GM10266 (cell line): Measurements from ENCODE around the gene LRRC37A3.
A peak's percentile ranks its signal among the peaks of the same experiment; 100 is the strongest.
"Not testable (repeated sequence)": the region's sequence is repeated elsewhere in the genome, so short reads cannot be mapped to it uniquely, and the experiment has no call there.

Experiments
- DNase-seq: peaks from one replicate; pipeline ENCODE4 v3.0.0; 2012; ENCODE audit errors: extremely low spot score
- TF ChIP-seq, protein P1 (sequence below): IDR thresholded peaks from 2 replicates; pipeline ENCODE4 v1.5.1; 2012; ENCODE audit warnings: mild to moderate bottlenecking, low read depth; ENCODE audit not compliant: control insufficient read depth, insufficient read depth; ENCODE audit errors: missing control alignments

LRRC37A3 gene

DNA sequence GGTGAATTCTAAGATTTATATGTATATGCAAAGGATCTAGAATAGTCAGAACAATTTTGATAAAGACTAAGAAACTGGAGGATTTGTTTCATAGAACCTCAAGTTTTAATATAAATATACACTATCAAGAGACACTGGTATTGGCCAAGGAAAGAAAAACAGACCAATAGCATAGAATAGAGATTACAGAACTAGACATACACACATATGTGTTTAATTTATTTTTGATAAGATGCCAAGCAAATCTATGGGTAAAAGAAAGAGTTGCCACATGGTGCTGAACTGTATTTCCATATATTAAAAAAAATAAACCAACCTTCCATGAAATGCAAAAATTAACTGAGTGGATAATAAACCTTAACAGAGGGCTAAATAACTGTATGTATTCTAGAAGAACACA is 27.9 kb upstream of the LRRC37A3 start:
- no peak for DNase-seq
- TF ChIP-seq, protein P1, sequence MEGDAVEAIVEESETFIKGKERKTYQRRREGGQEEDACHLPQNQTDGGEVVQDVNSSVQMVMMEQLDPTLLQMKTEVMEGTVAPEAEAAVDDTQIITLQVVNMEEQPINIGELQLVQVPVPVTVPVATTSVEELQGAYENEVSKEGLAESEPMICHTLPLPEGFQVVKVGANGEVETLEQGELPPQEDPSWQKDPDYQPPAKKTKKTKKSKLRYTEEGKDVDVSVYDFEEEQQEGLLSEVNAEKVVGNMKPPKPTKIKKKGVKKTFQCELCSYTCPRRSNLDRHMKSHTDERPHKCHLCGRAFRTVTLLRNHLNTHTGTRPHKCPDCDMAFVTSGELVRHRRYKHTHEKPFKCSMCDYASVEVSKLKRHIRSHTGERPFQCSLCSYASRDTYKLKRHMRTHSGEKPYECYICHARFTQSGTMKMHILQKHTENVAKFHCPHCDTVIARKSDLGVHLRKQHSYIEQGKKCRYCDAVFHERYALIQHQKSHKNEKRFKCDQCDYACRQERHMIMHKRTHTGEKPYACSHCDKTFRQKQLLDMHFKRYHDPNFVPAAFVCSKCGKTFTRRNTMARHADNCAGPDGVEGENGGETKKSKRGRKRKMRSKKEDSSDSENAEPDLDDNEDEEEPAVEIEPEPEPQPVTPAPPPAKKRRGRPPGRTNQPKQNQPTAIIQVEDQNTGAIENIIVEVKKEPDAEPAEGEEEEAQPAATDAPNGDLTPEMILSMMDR: no peak

DNA sequence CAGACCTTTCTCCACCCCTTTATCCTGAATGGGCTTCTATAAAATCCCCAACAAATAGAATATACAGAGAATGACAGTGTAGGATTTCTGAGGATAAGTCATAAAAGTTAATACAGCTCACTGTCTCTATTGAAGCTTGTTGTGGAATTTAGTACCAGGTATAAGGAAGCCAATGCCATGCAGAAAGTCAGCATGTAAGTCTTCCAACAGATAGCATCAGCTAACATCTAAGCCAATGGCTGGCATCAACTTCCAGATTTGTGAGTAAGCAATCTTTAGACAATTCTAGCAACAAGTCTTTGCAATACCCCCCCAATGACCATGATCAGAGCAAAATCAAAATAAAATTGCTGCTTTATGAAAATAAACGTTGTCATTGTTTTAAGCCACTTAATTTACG is 22.5 kb upstream of the LRRC37A3 start:
- TF ChIP-seq, protein P1: no peak
- DNase-seq: no peak

DNA sequence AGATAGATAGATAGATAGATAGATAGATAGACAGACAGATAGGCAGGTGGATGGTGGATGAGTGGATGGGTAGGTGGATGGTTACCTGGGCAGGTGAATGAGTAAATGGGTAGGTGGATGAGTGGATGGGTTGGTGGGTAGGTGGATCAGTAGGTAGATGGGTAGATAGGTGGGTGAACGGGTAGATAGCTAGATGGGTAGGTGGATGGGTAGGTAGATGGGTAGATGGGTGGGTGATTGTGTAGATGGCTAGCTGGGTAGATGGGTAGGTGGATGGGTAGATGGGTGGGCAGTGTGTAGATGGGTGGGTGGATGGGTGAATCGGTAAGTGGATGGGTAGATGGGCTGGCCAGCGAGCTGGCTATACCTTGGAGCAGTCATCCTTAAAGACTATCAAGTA is 21.8 kb upstream of the LRRC37A3 start:
- DNase-seq: no peak
- TF ChIP-seq, protein P1: no peak

DNA sequence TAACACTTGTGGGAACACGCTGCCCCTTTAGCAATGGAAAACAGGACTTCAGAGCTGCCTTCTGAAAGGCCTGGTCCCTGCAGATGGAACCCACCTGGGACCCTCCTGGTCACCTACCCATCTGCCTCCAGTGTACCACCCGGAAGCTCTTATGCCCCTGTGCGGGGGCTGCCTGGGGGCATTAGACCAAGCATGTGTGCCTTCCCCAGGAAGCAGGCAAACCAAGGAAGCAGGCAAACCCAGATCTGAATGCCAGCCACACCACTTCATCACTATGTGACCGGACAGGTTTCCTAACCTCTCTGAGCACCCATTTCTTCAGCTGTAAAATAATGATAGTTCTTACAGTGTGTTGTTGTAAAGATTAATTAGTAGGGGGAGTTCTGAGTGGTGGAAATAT is 20.8 kb upstream of the LRRC37A3 start:
- TF ChIP-seq, protein P1: no peak
- no peak for DNase-seq

DNA sequence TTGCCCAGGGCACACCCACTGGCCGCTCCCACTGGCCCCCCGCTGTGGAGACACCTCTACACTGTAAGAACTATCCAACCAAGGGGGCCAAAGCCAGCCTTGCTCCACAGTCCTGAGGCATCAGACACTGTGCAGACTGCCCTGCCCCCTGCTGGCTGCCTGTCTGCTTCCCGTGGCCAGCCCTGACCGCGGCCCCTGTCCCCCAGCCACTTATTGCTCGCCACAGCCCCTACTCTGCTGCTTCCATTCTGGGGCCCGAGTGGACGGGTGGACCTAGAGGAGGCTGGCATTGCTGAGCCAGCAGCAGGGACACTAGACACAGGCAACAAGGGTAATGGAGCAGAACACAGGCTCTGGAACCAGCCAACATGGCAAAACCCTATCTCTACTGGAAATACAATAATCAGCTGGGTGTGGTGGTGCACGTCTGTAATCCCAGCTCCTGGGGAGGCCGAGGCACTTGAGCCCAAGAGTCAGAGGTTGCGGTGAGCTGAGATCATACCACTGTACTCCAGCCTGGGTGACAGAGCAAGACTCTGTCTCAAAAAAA is 19.7 kb upstream of the LRRC37A3 start:
- TF ChIP-seq, protein P1: peak; percentile 88
- peak; percentile 48 for DNase-seq

DNA sequence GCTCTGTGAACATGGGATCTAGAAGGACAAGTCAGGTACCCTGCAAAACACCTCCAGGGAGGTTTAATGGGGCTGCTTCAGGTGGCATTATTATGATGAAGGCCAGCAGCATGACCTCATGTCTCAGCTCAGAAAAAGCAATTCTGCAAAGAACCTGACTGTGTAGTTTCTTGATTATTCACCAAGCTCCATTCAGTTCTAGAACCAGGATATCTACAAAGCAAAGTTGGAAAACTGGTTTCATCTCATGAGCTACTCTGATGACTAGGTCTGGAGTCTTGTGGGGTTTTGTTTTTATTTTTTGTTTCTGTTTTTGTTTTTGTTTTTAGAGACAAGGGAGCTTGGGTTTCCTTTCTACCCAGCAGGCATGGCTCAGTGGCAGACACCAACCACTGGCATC is 19.0 kb upstream of the LRRC37A3 start:
- TF ChIP-seq, protein P1: no peak
- DNase-seq: no peak

DNA sequence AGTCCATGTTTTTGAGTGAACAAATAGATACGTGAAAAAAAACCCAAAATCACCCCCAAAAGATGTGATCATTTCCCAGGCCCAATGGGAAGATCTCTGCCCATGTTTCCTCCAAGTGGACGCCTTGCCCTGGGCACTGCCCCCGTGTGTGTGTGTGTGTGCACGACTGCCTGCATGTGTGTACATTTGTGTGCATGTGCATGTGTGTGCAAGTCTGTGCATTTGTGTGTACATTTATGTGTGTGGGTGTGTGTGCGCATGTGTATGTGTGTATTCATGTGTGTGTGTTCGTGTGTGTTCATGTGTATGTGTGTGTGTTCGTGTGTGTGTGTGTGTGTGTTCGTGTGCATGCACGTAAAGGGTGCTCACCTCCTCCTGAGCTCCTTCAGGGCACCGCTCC is 16.8 kb upstream of the LRRC37A3 start:
- no peak for DNase-seq
- TF ChIP-seq, protein P1: no peak

DNA sequence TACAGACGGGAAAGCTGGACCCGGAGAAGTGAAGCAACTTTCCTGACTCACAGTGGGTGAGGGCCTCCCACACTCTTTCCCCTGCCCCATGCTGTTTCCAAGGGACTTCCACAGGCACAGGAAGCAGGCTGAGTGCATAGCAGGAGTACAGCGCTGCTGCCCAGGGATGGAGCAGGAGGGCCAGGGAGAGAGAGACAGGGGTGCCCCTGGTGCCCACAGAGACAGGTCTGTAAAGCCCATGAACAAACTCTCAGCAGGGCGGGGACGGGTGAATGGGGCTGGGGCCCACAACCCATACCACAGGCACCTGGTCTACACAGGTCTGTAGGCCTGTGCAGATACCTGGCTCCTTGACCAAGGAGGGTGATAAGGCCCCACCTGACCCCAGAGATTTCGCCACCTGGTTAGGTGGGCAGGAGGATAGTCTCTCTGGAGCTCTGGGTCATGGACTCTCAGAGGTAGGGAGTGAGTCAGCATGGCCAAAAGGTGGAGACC is 15.1 kb upstream of the LRRC37A3 start:
- DNase-seq: not testable (repeated sequence)

DNA sequence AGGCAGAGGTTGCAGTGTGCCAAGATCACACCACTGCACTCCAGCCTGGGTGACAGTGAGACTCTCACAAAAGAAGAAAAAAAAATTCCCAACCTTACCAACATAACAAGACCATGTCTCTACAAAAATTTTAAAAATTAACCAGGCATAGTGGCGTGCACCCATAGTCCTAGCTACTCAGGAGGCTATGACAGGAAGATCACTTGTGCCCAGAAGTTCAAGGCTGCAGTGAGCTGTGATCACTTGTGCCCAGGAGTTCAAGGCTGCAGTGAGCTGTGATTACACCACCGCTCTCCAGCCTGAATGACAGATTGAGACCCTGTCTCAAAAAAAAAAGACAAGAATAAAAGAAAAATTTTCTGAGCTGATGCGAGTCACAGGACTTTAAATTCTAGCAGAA is 13.6 kb upstream of the LRRC37A3 start:
- DNase-seq: not testable (repeated sequence)

DNA sequence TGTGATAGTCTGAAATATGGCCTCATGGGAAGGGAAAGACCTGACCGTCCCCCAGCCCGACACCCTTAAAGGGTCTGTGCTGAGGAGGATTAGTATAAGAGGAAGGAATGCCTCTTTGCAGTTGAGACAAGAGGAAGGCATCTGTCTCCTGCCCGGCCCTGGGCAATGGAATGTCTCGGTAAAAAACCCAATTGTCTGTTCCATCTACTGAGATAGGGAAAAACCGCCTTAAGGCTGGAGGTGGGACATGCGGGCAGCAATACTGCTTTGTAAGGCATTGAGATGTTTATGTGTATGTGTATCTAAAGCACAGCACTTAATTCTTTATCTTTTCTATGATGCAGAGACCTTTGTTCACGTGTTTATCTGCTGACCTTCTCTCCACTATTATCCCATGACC is 11.1 kb upstream of the LRRC37A3 start:
- DNase-seq: not testable (repeated sequence)

DNA sequence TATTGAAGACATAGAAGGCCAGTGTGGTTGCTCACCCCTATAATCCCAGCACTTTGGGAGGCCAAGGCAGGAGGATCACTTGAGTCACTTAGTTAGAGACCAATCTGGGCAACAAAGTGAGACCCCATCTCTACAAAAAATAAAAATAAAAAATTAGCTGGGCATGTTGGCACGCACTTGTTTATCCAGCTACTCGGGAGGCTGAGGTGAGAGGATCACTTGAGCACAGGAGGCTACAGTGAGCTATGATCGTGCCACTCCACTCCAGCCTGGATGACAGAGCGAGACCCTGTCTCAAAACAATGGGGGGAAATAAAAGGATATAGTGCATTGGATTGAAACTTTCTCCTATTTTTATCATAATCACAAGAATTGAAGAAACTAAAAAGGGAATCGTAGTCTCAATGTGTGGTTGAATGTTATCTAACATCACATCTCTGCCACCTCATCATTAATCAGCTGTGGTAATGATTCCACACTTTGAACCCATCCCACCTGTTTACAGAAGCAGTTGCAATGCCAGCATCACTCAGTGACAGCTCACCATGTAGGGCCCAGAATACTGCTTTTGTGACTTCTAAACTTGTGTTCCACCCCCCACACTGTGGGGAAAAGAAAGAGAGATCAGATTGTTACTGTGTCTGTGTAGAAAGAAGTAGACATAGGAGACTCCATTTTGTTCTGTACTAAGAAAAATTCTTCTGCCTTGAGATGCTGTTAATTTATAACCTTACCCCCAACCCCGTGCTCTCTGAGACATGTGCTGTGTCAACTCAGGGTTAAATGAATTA is 10.3 kb upstream of the LRRC37A3 start:
- not testable (repeated sequence) for DNase-seq

DNA sequence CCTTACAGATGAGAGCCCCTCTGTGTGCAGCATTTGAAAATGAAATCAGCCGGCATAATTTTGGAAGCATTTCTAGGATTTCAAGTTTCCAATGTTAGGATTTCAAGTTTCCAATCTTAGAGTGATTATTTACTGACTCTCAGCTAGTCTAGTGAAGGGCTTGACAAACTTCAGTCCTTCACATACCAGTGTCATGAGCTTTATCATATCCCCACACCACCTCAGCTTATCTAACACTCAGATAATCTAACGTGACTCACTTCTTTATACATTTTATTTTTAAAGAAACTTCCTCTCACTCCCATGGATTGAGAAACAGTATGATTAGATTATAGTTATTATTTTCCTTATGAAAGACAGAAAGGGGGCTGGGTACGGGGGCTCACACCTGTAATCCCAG is 9.4 kb upstream of the LRRC37A3 start:
- not testable (repeated sequence) for DNase-seq
